GM21737 (cell line): ENCODE measurements around the gene EHHADH.
"Not testable (repeated sequence)": the region's sequence is repeated elsewhere in the genome, so short reads cannot be mapped to it uniquely, and the experiment has no call there.

Experiments used
- ATAC-seq: cut with Tn5 transposase; IDR thresholded peaks from one replicate; pipeline ENCODE4 v1.9.1; 2021; ENCODE audit warnings: mild to moderate bottlenecking, moderate library complexity; ENCODE audit not compliant: unreplicated experiment

The EHHADH gene

GRCh38 chr3:185253133-185253532, 716 bp downstream of the EHHADH start:
- not testable (repeated sequence) for ATAC-seq

DNA sequence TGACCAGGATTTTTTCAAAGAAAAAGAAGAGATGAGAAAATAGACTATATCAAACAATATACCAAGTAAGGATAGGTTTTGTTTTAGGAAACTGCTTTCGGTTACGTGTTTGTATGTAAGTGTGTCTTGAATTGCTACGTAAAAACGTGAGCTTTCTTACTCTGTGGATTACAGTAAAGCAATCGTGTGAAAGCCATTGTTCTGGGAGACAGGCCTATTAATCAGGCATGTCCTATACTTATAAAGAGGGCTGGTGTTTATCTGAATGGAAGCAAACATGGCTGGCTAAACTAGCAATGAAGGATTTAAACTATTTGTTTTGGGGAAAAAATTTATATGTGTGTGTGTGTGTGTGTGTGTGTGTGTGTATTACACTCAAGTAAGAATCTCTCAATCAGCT, 2.6 kb downstream of the EHHADH start:
- no peak for ATAC-seq

DNA sequence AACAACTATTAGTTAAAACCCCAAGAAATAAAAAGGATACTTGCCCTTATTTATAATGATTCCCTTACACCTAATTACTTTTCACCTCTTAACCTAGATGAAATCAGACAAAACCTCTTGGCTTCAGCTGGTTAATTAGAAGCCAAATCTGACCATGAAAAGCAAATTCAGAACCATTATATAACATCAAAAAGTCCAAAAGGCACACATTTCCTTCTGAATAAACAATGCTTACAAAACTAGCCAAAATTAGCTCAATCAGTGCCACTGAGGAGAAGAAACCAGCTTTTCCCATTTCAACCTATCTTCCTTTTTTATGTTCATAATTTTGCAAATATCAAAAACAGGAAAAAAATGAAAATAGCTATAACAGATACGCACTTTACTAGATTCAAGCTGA, 3.2 kb downstream of the EHHADH start:
- ATAC-seq: no peak

DNA sequence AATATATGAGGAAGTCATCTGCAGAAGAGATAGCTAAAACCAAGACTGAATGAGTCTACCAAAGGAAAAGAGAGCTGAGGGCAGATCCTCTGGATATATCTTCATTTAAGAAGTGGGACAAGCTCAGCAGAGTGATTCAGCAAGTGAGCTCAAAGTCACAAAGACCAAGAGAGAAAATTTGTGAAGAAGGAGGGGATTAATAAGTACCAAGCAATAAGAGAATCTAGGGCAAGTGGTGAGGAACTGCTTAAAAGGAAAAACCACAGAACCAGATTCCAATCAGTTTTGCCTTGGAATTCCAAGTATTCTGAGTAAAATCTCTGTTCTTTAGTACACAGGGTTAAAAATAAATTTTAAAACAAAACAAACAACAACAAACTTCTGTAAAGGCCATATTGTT, 3.6 kb downstream of the EHHADH start:
- ATAC-seq: no peak

DNA sequence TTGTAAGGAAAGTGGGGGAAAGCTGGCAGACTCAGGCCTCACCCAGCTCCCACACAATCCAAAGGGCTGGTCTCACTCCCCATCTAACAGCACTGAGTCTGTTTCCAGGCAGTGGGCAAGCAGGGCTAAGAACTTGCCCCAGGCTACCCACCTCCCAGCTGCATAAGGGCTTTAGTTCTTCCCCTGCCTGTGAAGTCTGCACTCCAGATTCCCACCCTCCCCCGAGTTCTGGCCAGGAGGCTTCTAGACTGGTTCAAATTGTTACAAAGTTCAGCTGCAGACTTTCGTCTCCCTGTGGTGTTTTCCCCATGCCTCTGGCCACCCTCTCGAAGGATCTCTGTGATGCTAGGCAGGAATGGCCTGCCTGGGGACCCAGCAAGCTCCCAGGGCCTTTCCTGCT, 11.2 kb downstream of the EHHADH start:
- no peak for ATAC-seq

DNA sequence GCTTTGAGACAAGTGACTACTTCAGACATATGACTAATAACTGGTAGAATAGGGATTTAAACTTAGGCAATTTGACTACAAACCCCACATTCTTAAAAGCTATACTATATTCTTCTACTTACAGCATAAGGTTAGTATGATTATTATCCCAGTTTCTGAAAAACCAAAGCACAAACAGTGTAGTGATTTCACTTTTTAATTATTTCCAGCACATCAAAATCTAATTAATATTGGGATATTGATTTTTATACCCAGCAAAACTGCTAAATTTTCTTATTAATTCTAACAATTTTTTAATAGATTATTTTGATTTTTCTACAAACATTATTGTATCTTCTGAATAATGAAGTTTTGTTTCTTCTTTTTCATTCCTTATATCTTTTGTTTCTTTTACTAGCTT, 16.9 kb downstream of the EHHADH start:
- no peak for ATAC-seq

DNA sequence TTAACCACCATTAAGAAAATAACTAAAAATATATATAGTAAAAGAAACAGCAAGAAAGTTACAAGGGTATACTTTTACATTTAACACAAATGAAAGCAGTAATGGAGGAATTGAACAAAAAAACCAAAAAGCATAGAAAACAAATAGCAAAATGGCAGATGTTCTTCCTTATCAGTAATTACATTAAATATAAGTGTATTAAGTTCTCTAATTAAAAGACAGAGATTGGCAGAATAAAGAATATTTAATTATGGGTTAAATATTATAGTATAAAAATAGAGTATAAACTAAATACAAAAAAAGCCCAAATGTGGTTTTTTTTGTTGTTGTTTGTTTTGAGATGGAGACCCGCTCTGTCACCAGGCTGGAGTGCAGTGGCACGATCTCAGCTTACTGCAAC, 20.5 kb downstream of the EHHADH start:
- ATAC-seq: no peak

- ATAC-seq: not testable (repeated sequence)
Observed at GRCh38 chr3:185226526-185226925, 27.3 kb downstream of the EHHADH start.

DNA sequence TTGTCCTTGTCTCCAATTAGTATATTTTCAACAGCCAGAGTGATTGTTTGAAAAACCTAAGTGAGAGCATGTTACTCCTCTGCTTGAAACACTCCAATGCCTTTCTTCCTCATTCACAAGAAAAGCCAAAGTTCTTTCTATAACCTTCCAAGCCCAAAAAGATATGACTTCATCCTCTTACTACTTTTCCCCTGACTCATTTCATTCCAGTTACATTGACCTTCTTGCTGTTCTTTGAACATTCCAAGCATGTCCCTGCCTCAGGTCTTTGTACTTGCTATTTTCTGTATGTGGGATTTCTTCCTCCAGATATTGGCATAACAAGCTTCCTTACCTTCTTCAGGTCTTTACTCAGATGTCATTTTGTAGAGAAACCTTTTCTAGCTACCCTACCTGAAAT, 28.3 kb downstream of the EHHADH start:
- no peak for ATAC-seq

DNA sequence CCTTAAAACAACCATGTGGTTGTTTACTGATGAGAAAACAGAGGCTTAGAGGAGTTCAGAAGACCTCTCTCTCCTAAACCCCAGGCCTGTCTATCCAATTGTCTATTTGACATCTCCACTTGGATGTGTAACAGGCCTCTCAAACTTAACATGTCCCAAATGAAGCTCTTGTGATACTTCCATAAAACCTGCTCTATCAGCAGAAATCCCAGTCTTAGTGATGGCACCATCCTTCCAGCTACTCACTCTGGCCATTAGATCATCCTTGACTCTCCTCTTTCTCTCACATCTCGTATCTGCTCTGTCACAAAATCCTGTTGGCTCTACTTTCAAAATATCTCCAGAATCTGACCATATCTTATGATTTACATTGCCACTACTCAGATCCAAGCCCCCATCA, 28.8 kb downstream of the EHHADH start:
- no peak for ATAC-seq

DNA sequence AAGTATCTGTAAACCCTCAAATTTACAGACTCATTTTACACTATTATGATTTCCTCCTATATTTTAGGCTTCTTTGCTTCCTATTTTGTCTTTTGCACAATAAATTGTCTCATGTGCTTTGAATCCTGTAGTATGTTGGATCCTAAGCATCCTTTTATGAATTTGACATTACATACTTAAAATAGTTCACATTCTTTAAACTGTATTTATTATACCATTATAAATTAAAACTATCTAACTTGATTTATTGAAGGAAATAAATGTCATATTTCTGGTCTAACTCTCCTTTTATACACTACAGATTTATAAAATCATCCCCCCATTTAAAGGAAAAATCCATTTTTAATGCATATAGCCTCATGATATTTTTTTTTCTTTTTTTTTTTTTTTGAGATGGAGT, 32.6 kb downstream of the EHHADH start:
- no peak for ATAC-seq

DNA sequence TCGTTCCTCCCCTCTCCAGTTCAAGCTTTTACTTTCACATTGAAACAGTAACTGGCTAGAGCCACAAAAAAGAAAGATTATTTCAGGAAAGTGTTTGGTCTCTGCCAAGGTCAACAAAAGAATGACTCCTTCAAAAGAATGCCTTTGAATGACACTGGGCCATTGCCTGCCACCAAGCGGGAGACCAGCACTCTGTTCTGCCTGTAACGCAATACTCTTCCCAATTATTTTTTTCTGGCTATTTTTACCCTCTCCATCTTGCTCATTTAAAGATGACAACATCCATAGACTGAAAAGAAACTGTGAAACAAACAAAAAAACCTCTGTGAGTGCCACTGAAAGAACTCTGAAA, 37.3 kb downstream of the EHHADH start:
- ATAC-seq: no peak

DNA sequence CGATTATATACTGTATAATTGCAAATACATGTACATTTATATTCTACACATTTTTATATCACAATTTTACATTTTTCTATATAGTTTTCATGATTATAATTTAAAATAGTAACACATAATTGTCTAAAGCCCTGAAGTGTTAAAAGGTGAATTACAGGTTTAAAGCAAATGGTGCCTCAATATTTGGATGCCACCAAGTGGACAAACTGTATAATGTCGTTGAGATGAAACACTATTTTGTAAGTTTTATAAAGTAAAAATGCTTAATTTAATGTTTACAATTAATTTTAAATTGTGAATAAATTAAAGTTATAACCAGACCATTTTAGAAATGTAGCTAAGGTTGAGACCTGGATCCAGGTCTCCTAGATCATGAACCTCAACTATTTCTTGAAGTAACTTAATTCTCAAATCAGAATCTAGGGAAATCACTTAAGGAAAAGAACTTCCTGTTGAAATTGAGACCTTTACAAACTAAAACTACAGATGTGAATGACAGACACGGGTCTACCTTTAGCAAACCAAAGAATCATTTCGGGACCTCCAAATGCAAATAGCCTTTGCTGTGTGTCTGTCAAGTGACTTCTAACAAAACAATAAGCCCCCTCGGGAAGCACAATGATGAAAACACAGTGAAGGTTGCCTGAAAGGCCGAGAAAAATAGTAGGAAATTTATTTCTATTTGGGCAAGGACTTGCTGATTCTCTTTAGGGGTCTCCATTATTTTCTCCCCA, 37.8 kb downstream of the EHHADH start:
- no peak for ATAC-seq

GRCh38 chr3:185212559-185212958, 41.3 kb downstream of the EHHADH start:
- ATAC-seq: no peak

GRCh38 chr3:185212086-185212485, 41.8 kb downstream of the EHHADH start:
- no peak for ATAC-seq

- no peak for ATAC-seq
Observed at GRCh38 chr3:185210621-185211142, 43.2 kb downstream of the EHHADH start.

GRCh38 chr3:185208823-185209222, 45.0 kb downstream of the EHHADH start:
- no peak for ATAC-seq

DNA sequence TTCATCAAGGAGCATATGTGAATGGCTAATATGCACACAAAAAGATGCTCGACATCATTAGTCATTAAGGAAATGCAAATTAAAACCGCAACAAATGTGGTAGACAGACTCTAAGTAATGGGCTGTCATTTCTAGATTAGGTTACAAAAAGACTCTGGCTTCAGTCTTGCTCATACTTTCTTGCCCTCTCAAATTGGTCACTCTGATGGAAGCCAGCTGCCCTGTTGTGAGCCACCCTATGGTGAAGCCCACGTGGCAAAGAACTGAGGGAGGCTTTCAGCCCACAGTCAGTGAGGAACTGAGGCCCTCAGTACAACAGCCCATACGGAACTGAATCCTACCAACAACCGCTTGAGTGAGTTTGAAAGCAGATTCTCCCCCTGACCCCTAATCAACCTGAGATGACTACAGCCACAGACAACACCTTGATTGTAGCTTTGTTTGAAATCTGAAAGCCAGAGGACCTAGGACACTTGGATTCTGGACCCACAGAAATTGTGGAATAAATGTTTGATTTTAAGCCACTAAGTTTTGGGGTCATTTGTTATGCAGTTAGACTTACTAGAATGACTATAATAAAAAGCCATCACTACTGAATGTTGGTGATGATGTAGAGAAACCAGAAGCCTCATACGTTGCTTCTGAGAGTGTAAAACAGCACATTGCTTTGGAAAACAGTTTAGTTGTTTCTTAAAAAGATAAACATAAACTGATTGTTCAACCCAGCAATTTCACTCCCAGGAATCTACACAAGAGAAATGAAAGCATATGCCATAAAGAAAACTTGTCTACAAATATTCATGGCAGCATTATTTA, 45.7 kb downstream of the EHHADH start:
- peak; percentile 79 for ATAC-seq

DNA sequence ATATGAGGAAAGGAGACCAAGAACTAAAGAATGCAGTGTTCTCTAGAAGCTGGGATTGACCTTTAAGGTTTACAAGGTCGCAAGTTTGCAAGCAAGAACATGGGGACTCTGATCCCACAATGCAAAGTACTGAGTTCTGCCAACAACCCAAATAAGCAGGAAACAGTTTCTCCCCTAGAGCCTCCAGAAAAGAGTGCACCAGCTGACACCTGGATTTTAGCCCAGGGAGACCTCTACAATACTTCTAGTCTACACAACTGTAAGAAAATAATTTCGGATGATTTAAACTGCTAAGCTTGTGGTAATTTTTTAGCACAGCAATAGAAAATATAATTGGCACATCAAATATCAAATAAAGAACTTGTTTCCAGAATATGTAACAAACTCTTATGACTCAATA, 46.4 kb downstream of the EHHADH start:
- ATAC-seq: no peak

DNA sequence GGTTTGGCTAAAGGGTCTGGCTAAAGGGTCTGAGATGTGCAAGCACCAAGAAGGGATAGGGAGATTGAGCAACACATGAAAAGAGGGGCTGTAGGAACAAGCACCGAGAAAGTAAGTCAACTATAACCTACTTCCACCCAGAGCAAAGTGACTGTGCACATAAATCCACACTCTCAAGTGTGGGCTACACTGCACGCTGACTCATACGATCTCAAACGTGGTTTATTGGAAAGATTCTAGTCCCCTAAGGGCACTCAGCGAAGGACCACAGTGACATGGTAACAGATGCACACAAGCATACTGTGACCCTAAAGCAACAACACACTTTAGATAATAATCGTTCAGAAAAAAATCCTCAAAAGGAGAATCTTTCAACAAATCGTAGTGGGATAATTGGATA, 48.0 kb downstream of the EHHADH start:
- no peak for ATAC-seq

DNA sequence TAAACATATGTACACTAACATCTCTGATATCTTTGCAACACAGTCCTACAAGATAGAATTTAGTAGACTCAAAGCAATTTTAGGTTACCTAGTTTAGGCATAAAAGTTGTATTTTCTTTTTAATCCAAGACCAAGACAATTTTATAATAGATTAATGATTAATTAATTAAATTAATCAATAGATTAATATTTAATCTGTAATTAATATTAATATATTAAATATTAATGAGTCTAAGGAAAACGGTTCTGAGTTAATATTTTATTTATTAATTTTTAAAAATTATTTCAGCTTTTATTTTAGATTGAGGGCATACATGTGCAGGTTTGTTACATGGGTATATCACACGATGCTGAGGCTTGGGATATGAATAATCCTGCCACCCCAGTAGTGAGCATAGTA, 49.0 kb downstream of the EHHADH start:
- ATAC-seq: no peak

DNA sequence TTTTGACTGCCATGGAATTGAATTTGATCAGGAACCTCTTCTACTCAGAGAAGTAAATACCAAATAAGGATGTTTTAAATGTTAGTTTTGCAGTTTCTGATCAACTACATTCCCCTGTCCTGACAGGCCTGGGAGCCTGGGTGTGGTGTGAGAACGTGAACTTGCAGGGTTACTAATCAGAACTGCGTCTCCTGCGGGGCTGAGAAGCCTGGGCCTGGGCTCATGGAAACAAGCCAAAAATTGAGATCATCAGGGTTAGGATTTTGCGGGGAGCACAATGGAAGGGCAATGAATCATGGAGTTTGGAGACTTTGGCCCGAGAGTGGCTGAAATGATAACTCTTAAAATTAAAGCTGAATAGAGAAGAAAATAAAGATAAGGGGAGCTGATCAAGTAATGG, 53.2 kb downstream of the EHHADH start:
- no peak for ATAC-seq
